ENCODE results near the gene NEAT1. TPM values are rescaled to one million over a fixed set of nuclear protein-coding genes. Genes with fewer than 3 reads are reported as not detected.

NEAT1 gene
- total RNA-seq, 4 donors from 2014 or later, result 24.1 to 472 (median 32.8) TPM

- ATAC-seq, result no peak
- Histone ChIP-seq H3K4me1 (peaks cover 23 to 60% of the 10 kb centered on the region in 2 donors), H3K27me3 (no peaks in the 10 kb centered on the region), H3K36me3 (peaks cover 0 to 43% of the 10 kb centered on the region in 2 donors), H3K4me3 (no peak overlapping the region), H3K27ac (peak overlapping the region; percentile 98 to 100 (median 100)), H3K9me3 (no peaks in the 10 kb centered on the region)
- intact Hi-C loops (cut with DNase I; ENCODE audit: low total_unique reads) (no loop called here), in situ Hi-C loops (cut with MboI; ENCODE audit: low sequenced_read_pairs in 4 of 4) (no loop called here)
- TF ChIP-seq CTCF (IDR thresholded peaks at IDR 0.05 in 4 of 5, conservative IDR thresholded peaks at IDR 0.05 in 1 of 5), result no peak
- peak in 1 of 2 donors; percentile 3 for TF ChIP-seq POLR2A (IDR thresholded peaks at IDR 0.05)
- DNase-seq, result peak in 1 of 2 donors; percentile 24
These were observed 17.0 kb downstream of the NEAT1 start for GRCh38 chr11:65439331-65440181.

- peak overlapping the region; percentile 98 to 100 (median 100) for H3K27ac ChIP-seq
These were observed 18.4 kb downstream of the NEAT1 start for GRCh38 chr11:65440831-65441499.

GRCh38 chr11:65442842-65443331 is 20.3 kb downstream of the NEAT1 start:
- intact Hi-C loops (cut with DNase I; ENCODE audit: low total_unique reads) (no loop called here), in situ Hi-C loops (cut with MboI; ENCODE audit: low sequenced_read_pairs in 4 of 4) (no loop called here)
- no peak overlapping the region for H3K4me3 ChIP-seq
- no peak for ATAC-seq
- no peaks in the 10 kb centered on the region for H3K9me3 ChIP-seq
- TF ChIP-seq CTCF (IDR thresholded peaks at IDR 0.05 in 4 of 5, conservative IDR thresholded peaks at IDR 0.05 in 1 of 5), result no peak
- TF ChIP-seq POLR2A (IDR thresholded peaks at IDR 0.05), result no peak
- peak overlapping the region; percentile 98 to 100 (median 100) for H3K27ac ChIP-seq
- peaks cover 12 to 32% of the 10 kb centered on the region in 2 donors for H3K4me1 ChIP-seq
- peaks cover 0 to 11% of the 10 kb centered on the region in 2 donors for H3K36me3 ChIP-seq
- no peak for DNase-seq
- H3K27me3 ChIP-seq, result no peaks in the 10 kb centered on the region

More at GRCh38 chr11:65440831-65441499, 18.4 kb downstream of the NEAT1 start:
- Histone ChIP-seq H3K4me1 (peaks cover 12 to 49% of the 10 kb centered on the region in 2 donors), H3K9me3 (no peaks in the 10 kb centered on the region), H3K36me3 (peaks cover 0 to 29% of the 10 kb centered on the region in 2 donors), H3K27me3 (no peaks in the 10 kb centered on the region), H3K4me3 (peak overlapping the region in 1 of 4 donors; percentile 6)
- intact Hi-C loops (cut with DNase I; ENCODE audit: low total_unique reads) (no loop called here), in situ Hi-C loops (cut with MboI; ENCODE audit: low sequenced_read_pairs in 4 of 4) (no loop called here)
- TF ChIP-seq CTCF (IDR thresholded peaks at IDR 0.05 in 4 of 5, conservative IDR thresholded peaks at IDR 0.05 in 1 of 5) (no peak), POLR2A (IDR thresholded peaks at IDR 0.05) (peak; percentile 16 to 31)
- ATAC-seq (no peak), DNase-seq (peak in 1 of 2 donors; percentile 23)

GRCh38 chr11:65444314-65445051 is 21.9 kb downstream of the NEAT1 start:
- TF ChIP-seq CTCF (IDR thresholded peaks at IDR 0.05 in 4 of 5, conservative IDR thresholded peaks at IDR 0.05 in 1 of 5) (no peak), POLR2A (IDR thresholded peaks at IDR 0.05) (no peak)
- in situ Hi-C loops (cut with MboI; ENCODE audit: low sequenced_read_pairs in 4 of 4) (no loop called here), intact Hi-C loops (cut with DNase I; ENCODE audit: low total_unique reads) (no loop called here)
- ATAC-seq, result no peak
- peak in 1 of 2 donors; percentile 55 for DNase-seq
- peaks cover 0 to 10% of the 10 kb centered on the region in 2 donors for H3K36me3 ChIP-seq
- peak overlapping the region; percentile 98 to 100 (median 100) for H3K27ac ChIP-seq
- H3K4me3 ChIP-seq, result no peak overlapping the region
- H3K27me3 ChIP-seq, result no peaks in the 10 kb centered on the region
- H3K9me3 ChIP-seq, result no peaks in the 10 kb centered on the region
- peaks cover 12 to 26% of the 10 kb centered on the region in 2 donors for H3K4me1 ChIP-seq

All from gastrocnemius medialis (tissue), 4 donors.